ENCODE data around the gene EFNA5.

DNA sequence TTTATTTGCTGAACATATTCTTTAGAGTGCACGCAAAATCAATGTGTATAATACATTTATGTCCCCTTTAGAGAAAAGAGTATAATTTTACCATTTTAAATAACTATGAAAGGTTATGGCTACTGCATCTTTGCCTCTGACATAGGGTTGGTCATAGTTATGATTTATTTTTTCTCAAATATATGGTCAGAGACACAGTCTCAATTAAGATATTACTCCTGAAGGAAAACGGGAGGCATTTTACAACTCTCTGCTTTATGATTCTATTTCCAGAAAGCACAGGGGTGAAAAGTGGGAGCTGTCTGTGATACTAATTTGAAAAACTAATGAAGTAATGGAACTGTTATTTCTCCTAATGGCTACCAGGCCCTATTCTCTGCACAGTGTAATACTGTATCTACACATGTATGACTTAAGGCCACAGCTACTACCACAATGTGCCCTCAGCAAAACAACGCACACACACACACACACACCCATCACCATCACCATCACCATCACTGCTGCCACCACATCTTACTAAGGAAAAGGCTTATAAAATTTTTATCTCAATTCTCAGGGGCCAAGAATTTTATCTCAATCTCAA lies 262.9 kb downstream of the EFNA5 start:
- TF ChIP-seq, protein P1, sequence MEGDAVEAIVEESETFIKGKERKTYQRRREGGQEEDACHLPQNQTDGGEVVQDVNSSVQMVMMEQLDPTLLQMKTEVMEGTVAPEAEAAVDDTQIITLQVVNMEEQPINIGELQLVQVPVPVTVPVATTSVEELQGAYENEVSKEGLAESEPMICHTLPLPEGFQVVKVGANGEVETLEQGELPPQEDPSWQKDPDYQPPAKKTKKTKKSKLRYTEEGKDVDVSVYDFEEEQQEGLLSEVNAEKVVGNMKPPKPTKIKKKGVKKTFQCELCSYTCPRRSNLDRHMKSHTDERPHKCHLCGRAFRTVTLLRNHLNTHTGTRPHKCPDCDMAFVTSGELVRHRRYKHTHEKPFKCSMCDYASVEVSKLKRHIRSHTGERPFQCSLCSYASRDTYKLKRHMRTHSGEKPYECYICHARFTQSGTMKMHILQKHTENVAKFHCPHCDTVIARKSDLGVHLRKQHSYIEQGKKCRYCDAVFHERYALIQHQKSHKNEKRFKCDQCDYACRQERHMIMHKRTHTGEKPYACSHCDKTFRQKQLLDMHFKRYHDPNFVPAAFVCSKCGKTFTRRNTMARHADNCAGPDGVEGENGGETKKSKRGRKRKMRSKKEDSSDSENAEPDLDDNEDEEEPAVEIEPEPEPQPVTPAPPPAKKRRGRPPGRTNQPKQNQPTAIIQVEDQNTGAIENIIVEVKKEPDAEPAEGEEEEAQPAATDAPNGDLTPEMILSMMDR (IDR thresholded peaks at IDR 0.05), result no peak
- TF ChIP-seq EP300 (IDR thresholded peaks at IDR 0.05) (no peak), POLR2AphosphoS5 (IDR thresholded peaks at IDR 0.05) (no peak), POLR2A (IDR thresholded peaks at IDR 0.05) (no peak)
